Stimulated activated CD4-positive, alpha-beta T cell treated with anti-CD3 and anti-CD28 coated beads, Interleukin-2, amount 100 ng/mL, for 4 hours (primary cell): Measurements from ENCODE around the gene RAD50.
"Not testable (repeated sequence)": the region's sequence is repeated elsewhere in the genome, so short reads cannot be mapped to it uniquely, and the experiment has no call there.

Source experiments
- DNase-seq: peaks from one replicate; pipeline ENCODE4 v3.0.0-alpha.2; 2020; ENCODE audit warnings: low read depth

Gene RAD50

GRCh38 chr5:132633587-132633986, 76.8 kb downstream of the RAD50 start:
- DNase-seq = not testable (repeated sequence)

- DNase-seq = no peak
Measured at GRCh38 chr5:132635873-132636272, 79.1 kb downstream of the RAD50 start.

GRCh38 chr5:132637241-132637640, 80.5 kb downstream of the RAD50 start:
- DNase-seq = no peak

GRCh38 chr5:132639706-132640130, 82.9 kb downstream of the RAD50 start:
- DNase-seq = no peak

GRCh38 chr5:132640613-132641012, 83.8 kb downstream of the RAD50 start:
- no peak for DNase-seq

GRCh38 chr5:132641241-132641723, 84.5 kb downstream of the RAD50 start:
- no peak for DNase-seq

GRCh38 chr5:132641841-132642240, 85.1 kb downstream of the RAD50 start:
- DNase-seq = no peak

GRCh38 chr5:132644177-132644576, 87.4 kb downstream of the RAD50 start:
- DNase-seq = no peak

GRCh38 chr5:132646583-132647266, 89.9 kb downstream of the RAD50 start:
- DNase-seq = no peak

DNA sequence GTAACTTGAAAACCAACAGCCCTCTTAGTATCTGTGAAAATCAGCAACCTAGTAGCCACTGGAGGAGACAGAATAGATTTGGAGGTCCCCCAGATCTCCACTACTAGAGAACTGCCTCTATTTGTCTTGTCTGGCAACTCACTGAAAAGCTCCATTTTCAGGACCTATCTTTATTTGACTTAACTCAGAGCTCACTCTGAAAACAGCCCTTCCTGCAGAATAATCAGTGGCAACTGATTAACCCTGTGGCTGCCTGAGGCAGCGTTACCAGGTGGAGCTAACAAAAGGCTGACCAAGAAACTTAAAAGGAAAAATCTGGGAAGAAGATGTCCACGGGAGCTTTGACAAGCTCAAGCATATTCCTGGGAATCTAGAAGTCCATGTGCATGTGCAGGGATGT, 90.7 kb downstream of the RAD50 start:
- DNase-seq = no peak

DNA sequence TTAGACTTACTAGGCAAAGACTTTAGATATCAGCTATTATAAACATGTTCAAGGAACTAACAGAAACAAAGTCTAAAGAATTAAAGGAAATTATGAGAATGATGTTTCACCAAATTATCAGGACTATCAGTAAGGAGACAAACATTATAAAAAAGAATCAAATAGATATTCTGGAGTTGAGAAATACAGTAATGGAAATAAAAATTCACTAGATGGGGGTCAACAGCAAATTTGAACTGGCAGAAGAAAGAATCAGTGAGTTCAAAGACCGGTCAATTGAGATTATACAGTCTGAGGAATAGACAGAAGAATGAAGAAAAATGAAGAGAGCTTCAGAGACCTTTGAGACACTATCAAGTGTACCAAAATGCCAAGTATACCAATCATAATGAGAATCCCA, 91.6 kb downstream of the RAD50 start:
- no peak for DNase-seq

DNA sequence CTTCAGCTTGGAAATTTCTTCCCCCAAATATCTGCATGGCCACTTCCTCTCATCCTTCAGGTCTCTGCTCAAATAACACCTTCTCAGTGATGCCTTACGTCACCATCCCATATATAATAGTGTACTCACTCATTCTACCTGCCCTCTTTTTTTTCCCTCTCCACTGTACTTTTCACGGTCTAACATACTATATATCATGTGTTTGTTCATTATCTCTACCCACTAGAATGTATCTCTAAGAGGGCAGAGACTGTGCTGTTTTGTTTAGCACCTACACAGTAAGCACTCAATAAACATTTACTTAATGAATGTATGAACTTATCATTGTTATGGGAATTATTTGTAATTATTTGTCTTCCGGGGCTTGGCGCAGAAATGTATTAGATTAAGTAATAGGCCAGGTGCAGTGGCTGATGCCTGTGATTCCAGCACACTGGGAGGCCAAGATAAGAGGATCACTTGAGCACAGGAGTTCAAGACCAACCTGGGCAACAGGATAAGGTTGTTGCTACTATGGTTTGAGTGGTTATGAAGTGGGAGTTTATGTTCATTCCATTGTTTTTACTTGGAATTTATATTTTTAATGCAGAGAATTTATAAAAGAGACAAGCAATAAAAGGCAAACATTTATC, 95.2 kb downstream of the RAD50 start:
- no peak for DNase-seq

- no peak for DNase-seq
Measured at GRCh38 chr5:132653716-132654115, 96.9 kb downstream of the RAD50 start.

DNA sequence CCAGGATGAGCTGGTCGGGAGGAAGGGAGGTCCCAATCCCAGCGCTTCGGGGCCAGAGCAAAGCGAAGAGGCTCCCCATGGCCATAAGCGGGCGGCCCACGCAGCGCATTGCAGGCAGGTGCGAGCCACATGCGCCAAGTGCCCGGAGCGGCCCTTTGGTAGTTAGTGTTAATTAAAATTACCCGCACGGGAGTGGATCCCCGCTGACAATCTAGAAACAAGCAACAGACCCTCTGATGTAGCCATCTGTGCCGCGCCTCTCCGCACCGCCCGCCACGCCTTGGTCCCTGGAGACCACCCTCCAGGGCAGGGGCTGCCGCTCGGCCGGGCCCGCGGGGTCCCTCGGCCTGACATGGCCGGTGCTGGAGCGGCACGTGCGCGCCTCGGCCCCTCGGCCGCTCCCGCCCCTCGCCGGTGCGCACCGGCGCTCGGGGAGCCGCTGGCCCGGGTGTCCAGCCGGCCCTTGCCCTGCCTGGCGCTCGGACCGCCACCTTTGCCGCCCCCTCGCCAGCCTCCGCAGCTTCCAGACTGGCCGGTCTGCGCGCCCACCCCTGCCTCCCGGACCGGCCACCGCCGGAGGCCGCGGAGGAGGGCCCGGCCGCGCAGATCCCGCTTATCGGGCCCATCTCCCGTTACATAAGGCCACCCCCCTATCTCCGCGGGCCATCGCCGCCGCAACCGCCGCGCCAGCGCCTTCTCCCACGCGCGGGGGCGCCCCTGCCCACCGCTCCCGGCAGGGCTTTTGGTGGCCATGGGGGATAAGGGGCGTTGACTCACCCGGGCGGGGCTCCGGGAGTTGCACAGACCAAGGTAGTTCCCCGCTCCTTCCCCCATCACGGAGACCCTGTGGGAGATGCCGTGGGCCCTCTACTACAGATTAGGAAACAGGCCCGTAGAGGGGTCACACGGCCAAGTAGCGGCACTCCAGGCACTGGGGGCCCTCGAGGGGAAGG, 99.3 kb downstream of the RAD50 start:
- peak; percentile 31 for DNase-seq

DNA sequence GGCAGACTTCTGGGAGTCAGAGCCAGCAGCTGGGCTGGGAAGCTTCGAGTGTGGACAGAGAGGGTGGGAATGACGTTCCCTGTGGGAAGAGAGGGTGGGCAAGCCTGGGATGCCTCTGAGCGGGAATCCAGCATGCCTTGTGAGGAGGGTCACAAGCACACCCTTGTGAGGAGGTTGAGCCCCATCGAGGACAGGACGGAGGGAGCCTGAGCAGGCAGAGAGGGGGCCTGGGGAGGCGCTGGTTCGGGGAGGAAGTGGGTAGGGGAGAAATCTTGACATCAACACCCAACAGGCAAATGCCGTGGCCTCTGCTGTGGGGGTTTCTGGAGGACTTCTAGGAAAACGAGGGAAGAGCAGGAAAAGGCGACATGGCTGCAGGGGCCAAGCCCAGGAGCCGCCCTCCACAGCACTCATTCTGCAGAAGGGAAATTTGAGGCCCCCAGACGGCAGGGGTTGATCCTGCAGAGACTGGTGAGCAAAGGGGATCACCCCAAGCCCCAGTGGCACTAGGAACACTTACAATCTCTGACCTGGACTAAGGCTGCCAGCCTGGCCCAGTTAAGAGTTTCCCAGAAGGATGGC, 100.1 kb downstream of the RAD50 start:
- no peak for DNase-seq

DNA sequence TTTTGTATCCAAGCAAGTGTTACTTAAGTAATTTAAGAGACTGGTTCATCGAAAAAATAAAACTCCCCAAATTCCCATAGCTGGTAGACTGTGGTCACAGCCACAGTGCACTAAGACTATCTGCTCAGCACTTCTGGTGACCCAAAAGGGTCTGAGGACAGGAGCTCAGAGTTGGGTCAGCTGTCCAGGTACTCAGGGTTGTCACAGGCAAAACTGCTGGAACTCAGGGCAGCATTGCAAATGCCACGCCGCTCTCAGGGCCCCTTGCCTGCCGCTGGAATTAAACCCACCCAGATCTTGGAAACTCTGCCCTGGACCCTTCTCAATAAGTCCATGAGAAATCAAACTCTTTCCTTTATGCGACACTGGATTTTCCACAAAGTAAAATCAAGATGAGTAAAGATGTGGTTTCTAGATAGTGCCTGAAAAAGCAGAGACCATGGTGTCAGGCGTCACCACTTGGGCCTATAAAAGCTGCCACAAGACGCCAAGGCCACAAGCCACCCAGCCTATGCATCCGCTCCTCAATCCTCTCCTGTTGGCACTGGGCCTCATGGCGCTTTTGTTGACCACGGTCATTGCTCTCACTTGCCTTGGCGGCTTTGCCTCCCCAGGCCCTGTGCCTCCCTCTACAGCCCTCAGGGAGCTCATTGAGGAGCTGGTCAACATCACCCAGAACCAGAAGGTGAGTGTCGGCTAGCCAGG, 101.1 kb downstream of the RAD50 start, which contains the start of gene IL13:
TSS of gene IL13 (plus strand) at position 498 of the 705 bp plus-strand sequence. CDS start at position 512, 14 bp downstream.
- DNase-seq = no peak

- no peak for DNase-seq
Measured at GRCh38 chr5:132658381-132659302, 101.9 kb downstream of the RAD50 start.

GRCh38 chr5:132659598-132660493, 103.1 kb downstream of the RAD50 start:
- no peak for DNase-seq
